ENCODE results near the gene ANO2.

Gene ANO2

DNA sequence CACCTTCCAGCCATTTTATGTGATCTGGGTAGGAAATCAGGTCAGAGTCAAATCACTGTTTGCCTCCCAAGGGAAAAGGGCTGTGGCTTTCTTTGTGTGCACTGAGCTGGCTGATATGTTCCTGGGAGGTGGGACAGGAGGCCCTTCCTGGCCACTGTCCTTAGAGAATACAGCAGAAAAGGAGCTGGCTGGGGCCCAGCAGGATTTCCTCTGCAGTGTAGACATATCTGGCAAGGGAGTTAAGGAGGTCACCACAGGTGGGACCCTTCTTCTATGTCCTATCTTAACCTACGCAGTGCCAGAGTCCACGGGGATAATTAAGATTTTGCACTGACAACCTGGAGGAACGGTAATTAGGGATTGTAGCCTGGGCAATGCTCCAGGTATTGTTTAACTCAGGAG is 367.8 kb downstream of the ANO2 start:
- TF ChIP-seq, protein P1, sequence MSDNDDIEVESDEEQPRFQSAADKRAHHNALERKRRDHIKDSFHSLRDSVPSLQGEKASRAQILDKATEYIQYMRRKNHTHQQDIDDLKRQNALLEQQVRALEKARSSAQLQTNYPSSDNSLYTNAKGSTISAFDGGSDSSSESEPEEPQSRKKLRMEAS (IDR thresholded peaks at IDR 0.05; ENCODE audit: low read depth, low read length): no peak
- TF ChIP-seq, protein P2, sequence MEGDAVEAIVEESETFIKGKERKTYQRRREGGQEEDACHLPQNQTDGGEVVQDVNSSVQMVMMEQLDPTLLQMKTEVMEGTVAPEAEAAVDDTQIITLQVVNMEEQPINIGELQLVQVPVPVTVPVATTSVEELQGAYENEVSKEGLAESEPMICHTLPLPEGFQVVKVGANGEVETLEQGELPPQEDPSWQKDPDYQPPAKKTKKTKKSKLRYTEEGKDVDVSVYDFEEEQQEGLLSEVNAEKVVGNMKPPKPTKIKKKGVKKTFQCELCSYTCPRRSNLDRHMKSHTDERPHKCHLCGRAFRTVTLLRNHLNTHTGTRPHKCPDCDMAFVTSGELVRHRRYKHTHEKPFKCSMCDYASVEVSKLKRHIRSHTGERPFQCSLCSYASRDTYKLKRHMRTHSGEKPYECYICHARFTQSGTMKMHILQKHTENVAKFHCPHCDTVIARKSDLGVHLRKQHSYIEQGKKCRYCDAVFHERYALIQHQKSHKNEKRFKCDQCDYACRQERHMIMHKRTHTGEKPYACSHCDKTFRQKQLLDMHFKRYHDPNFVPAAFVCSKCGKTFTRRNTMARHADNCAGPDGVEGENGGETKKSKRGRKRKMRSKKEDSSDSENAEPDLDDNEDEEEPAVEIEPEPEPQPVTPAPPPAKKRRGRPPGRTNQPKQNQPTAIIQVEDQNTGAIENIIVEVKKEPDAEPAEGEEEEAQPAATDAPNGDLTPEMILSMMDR (IDR thresholded peaks at IDR 0.05; ENCODE audit: low read depth, low read length): no peak
- TF ChIP-seq POLR2A (IDR thresholded peaks at IDR 0.05; ENCODE audit: extremely low read depth, insufficient read length) (no peak), MYC (IDR thresholded peaks at IDR 0.05; ENCODE audit: low read depth, low read length) (no peak)
- DNase-seq (ENCODE audit: low read depth): no peak
- no peak overlapping the region for H3K4me3 ChIP-seq (ENCODE audit: low read depth, low read length)

DNA sequence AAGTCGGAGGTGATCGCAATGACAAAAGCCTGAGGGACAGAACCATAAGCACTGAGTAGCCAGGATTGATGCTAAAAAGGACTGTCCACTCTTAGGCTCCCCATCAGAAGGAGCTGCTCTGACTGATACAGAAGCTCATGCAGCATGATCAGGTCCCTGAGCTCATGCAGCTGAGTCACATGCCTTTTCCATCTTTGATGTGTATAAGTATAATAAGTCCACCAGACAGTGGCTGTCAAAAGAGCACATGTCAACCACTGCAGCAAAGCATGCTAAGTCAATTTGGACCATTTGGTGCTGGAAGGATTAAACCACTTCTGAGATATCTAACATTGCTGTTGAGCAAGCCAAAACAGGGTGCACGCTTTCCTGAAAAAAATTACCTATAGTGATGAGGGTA is 369.1 kb downstream of the ANO2 start:
- TF ChIP-seq POLR2A (IDR thresholded peaks at IDR 0.05; ENCODE audit: extremely low read depth, insufficient read length): no peak
- no peak for TF ChIP-seq MYC (IDR thresholded peaks at IDR 0.05; ENCODE audit: low read depth, low read length)
- TF ChIP-seq, protein P1 (IDR thresholded peaks at IDR 0.05; ENCODE audit: low read depth, low read length): no peak
- TF ChIP-seq, protein P2 (IDR thresholded peaks at IDR 0.05; ENCODE audit: low read depth, low read length): no peak
- H3K4me3 ChIP-seq (ENCODE audit: low read depth, low read length): no peak overlapping the region
- no peak for DNase-seq (ENCODE audit: low read depth)

DNA sequence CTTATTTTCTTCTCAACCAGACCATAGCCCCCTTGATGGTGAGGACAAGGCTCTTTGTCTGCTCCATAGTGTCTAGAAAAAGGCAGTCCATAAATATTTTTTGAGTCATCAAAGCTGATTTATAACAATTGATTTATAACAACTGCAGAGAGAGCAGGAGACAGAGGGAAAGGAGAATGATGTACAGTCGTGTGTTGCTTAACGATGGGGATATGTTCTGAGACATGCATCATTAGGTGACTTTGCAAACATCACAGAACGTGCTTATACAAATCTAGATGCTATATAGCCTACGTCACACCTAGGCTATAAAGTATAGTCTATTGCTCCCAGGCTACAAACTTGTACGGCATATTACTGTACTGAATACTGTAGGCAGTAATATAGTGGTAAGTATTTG is 369.8 kb downstream of the ANO2 start:
- TF ChIP-seq, protein P1 (IDR thresholded peaks at IDR 0.05; ENCODE audit: low read depth, low read length): no peak
- TF ChIP-seq, protein P2 (IDR thresholded peaks at IDR 0.05; ENCODE audit: low read depth, low read length): no peak
- no peak for TF ChIP-seq MYC (IDR thresholded peaks at IDR 0.05; ENCODE audit: low read depth, low read length)
- TF ChIP-seq POLR2A (IDR thresholded peaks at IDR 0.05; ENCODE audit: extremely low read depth, insufficient read length): no peak
- no peak for DNase-seq (ENCODE audit: low read depth)
- no peak overlapping the region for H3K4me3 ChIP-seq (ENCODE audit: low read depth, low read length)

DNA sequence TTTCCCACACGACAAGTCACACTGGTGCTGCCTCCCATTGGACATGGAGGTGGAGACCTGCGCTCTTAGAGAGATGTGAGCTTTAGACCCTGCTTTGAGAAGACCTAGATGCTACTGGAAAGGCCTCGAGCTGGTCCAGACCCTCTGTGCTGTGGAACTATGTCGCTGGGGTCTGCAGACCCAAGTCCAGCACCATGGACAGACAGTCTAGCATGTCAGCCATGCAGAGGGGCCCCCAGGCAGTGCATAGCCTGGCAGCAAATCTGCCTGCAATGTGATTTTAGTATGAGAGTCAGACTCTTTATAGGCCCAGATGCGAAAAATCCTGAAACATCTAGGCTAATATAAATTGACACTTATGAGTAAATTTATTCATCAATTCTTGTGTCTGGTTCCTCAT is 371.7 kb downstream of the ANO2 start:
- no peak overlapping the region for H3K4me3 ChIP-seq (ENCODE audit: low read depth, low read length)
- no peak for TF ChIP-seq POLR2A (IDR thresholded peaks at IDR 0.05; ENCODE audit: extremely low read depth, insufficient read length)
- no peak for TF ChIP-seq MYC (IDR thresholded peaks at IDR 0.05; ENCODE audit: low read depth, low read length)
- TF ChIP-seq, protein P1 (IDR thresholded peaks at IDR 0.05; ENCODE audit: low read depth, low read length): no peak
- TF ChIP-seq, protein P2 (IDR thresholded peaks at IDR 0.05; ENCODE audit: low read depth, low read length): no peak
- no peak for DNase-seq (ENCODE audit: low read depth)

DNA sequence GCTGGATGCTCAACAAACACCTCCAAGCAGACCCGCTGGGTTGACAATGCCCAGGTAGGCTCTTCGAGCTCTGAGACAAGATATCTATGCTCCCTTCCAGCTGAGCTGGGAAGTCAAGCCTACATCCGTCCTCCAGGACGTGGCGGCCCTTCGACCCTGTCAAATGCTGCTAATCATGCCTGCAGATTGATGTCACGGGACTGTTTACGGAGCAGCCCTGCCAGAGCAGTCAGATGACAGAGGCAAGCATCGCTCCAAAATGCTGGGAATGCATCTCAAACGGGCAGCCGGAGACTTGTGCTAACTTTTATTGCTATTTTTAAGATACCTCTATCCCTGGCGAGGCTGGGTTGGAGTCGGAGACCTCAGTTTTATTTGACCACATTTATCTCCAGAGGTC is 373.9 kb downstream of the ANO2 start:
- no peak overlapping the region for H3K4me3 ChIP-seq (ENCODE audit: low read depth, low read length)
- DNase-seq (ENCODE audit: low read depth): no peak
- TF ChIP-seq, protein P2 (IDR thresholded peaks at IDR 0.05; ENCODE audit: low read depth, low read length): no peak
- TF ChIP-seq MYC (IDR thresholded peaks at IDR 0.05; ENCODE audit: low read depth, low read length): no peak
- TF ChIP-seq, protein P1 (IDR thresholded peaks at IDR 0.05; ENCODE audit: low read depth, low read length): no peak
- TF ChIP-seq POLR2A (IDR thresholded peaks at IDR 0.05; ENCODE audit: extremely low read depth, insufficient read length): no peak

DNA sequence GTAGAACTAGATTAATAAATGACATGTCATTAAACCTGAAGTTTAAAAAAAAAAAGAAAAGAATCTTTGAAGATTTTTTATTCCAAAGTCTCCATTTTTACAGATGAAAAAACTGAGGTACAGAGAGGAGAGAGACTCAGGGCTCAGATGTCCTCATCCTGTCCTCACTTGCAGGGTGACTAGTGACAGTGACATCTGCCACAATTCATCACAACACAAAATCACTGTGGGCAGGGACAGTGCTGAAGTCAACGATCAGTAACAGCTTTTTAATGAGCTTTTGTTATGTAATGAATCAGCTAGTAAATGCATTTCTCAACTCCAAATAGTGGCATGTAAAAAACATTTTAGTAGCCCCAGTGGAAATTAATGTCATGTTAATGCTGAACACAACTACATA is 374.6 kb downstream of the ANO2 start:
- DNase-seq (ENCODE audit: low read depth): no peak
- TF ChIP-seq, protein P2 (IDR thresholded peaks at IDR 0.05; ENCODE audit: low read depth, low read length): no peak
- TF ChIP-seq, protein P1 (IDR thresholded peaks at IDR 0.05; ENCODE audit: low read depth, low read length): no peak
- TF ChIP-seq POLR2A (IDR thresholded peaks at IDR 0.05; ENCODE audit: extremely low read depth, insufficient read length): no peak
- TF ChIP-seq MYC (IDR thresholded peaks at IDR 0.05; ENCODE audit: low read depth, low read length): no peak
- no peak overlapping the region for H3K4me3 ChIP-seq (ENCODE audit: low read depth, low read length)

Data from NB4 (cell line).